Transverse colon (tissue), 4 donors: ENCODE data around the gene B4GALNT4.

Source experiments
- CTCF ChIP-seq, 5 experiments: fragments of 200-600 bp in 3 of 5; fragments of 450-650 bp in 2 of 5; sonication (generic) in 3 of 5; IDR thresholded peaks; 1 replicate in 2 of 5; 2 replicates in 3 of 5; pipeline ENCODE4 v1.5.1; 2016 to 2017; ENCODE audit warnings: antibody characterized with exemption in 5 of 5, inconsistent platforms in 3 of 5, mild to moderate bottlenecking in 2 of 5, moderate library complexity in 1 of 5
- EP300 ChIP-seq: sonication (generic); formaldehyde crosslinking; IDR thresholded peaks from one replicate; pipeline ENCODE4 v1.6.1; 2017; ENCODE audit warnings: antibody characterized with exemption, low read depth
- POLR2A ChIP-seq: fragments of 450-650 bp; IDR thresholded peaks from one replicate; pipeline ENCODE4 v1.6.1; 2016; ENCODE audit warnings: antibody characterized with exemption, mild to moderate bottlenecking, moderate library complexity
- POLR2AphosphoS5 ChIP-seq, 3 donors: sonication (generic); formaldehyde crosslinking; IDR thresholded peaks; one replicate each; pipeline ENCODE4 v1.6.1; 2016; ENCODE audit warnings: antibody characterized with exemption in 3 of 3

GRCh38 chr11:355581-356458, 13.5 kb upstream of the B4GALNT4 start:
- TF ChIP-seq CTCF (IDR thresholded peaks at IDR 0.05) (no peak), EP300 (peak; percentile 83), POLR2A (peak; percentile 18), POLR2AphosphoS5 (IDR thresholded peaks at IDR 0.05) (peak; percentile 71 to 81 (median 75))
